Measurements from ENCODE around the gene TEN1.

The TEN1 gene

DNA sequence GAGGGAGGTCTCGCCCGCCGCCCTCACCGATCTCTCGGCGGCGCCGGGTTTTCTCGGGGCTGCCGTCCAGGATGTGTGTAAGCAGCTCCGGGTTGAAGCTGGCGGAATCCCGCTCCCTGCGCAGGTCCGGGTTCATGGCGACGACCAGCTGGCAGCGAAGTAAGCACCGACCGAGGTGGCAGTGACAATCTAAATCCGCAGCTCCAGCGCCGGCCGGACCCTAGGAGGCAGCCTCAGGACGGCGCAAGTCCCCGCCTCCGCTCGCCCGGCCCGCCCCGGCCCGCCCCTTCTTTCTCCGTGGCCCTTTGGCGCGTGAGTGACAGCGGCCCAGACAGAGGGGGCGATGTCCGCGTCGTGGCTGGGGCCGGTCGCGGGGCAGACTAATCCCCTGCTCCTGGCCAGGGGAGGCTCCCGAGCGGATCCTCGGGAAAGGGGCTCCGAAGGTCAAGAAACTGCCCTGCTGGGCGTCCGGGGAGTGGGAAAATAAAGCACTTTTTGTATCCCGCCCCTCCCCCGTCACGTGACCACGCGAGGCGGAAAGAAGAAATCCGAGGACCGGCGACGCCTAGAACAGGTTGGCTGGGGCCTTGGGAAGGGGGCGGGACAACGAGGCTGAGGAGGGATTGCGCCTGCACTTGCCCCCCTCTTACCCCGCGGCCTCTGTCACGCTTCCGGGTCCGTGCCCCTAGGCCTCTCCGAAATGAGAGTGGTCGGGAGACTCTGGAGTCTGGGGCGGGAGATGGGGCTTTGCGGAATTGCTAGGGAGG is at the start of gene TEN1, which contains the start of gene ACOX1:
Gene TEN1, plus strand, starts transcription at position 303 of the 767 bp plus-strand sequence. CDS start 6,953 bp downstream, outside the sequence.
Gene ACOX1, minus strand, starts transcription at position 229 of the 767 bp plus-strand sequence. Its CDS starts 93 bp downstream, at position 136.
- Histone ChIP-seq H3K27ac (peak within 1 kb of the TSS; percentile 90), H3K9ac (ENCODE audit: insufficient read length) (peak within 1 kb of the TSS; percentile 87), H3K4me3 (peak within 1 kb of the TSS; percentile 94)

GRCh38 chr17:75931062-75931461 is 48.0 kb upstream of the TEN1 start:
- Histone ChIP-seq H3K9ac (ENCODE audit: insufficient read length) (no peak overlapping the region), H3K9me3 (ENCODE audit: low read depth, low read length) (no peaks in the 10 kb centered on the region), H3K4me3 (no peak overlapping the region), H3K36me3 (ENCODE audit: insufficient read depth, low read length) (no peaks in the 10 kb centered on the region), H3K27ac (no peak overlapping the region)
- no peak for DNase-seq (ENCODE audit: low read depth, low spot score)
- no peak for TF ChIP-seq EZH2 (IDR thresholded peaks at IDR 0.05)
- no peak for TF ChIP-seq POLR2AphosphoS5 (IDR thresholded peaks at IDR 0.05; ENCODE audit: borderline replicate concordance, low read depth, low read length)
- no peak for TF ChIP-seq FOXP2 (optimal IDR thresholded peaks at IDR 0.05; ENCODE audit: control extremely low read depth, extremely low read length, insufficient read depth)

More for the DNA sequence above, at the start of gene TEN1, which contains the start of gene ACOX1:
- Histone ChIP-seq H3K9me3 (ENCODE audit: low read depth, low read length) (no peaks in the 10 kb centered on the region), H3K36me3 (ENCODE audit: insufficient read depth, low read length) (no peaks in the 10 kb centered on the region)
- DNase-seq (ENCODE audit: low read depth, low spot score) = peak; percentile 65
- peak; percentile 90 for TF ChIP-seq POLR2AphosphoS5 (IDR thresholded peaks at IDR 0.05; ENCODE audit: borderline replicate concordance, low read depth, low read length)
- TF ChIP-seq EZH2 (IDR thresholded peaks at IDR 0.05) = no peak
- no peak for TF ChIP-seq FOXP2 (optimal IDR thresholded peaks at IDR 0.05; ENCODE audit: control extremely low read depth, extremely low read length, insufficient read depth)

GRCh38 chr17:75932852-75933251 is 46.2 kb upstream of the TEN1 start:
- Histone ChIP-seq H3K4me3 (no peak overlapping the region), H3K9me3 (ENCODE audit: low read depth, low read length) (no peaks in the 10 kb centered on the region), H3K27ac (no peak overlapping the region), H3K36me3 (ENCODE audit: insufficient read depth, low read length) (no peaks in the 10 kb centered on the region), H3K9ac (ENCODE audit: insufficient read length) (no peak overlapping the region)
- no peak for TF ChIP-seq FOXP2 (optimal IDR thresholded peaks at IDR 0.05; ENCODE audit: control extremely low read depth, extremely low read length, insufficient read depth)
- TF ChIP-seq POLR2AphosphoS5 (IDR thresholded peaks at IDR 0.05; ENCODE audit: borderline replicate concordance, low read depth, low read length) = no peak
- TF ChIP-seq EZH2 (IDR thresholded peaks at IDR 0.05) = no peak
- DNase-seq (ENCODE audit: low read depth, low spot score) = no peak

DNA sequence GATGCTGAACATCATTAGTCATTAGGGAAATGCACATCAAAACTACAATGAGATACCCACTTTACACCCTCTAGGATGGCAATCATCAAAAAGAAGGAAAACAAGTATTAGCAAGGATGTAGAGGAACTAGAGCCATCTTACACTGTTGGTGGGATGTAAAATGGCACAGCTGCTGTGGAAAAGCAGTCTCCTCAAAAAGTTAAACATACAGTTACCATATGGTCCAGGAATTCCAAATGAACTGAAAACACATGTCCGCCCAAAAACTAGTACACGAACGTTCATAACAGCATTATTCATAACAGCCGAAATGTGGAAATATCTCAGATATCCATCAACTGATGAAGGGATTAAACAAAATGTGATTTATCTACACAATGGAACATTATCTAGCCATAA is 45.2 kb upstream of the TEN1 start:
- H3K9me3 ChIP-seq (ENCODE audit: low read depth, low read length) = no peaks in the 10 kb centered on the region
- no peak overlapping the region for H3K27ac ChIP-seq
- TF ChIP-seq POLR2AphosphoS5 (IDR thresholded peaks at IDR 0.05; ENCODE audit: borderline replicate concordance, low read depth, low read length) (no peak), FOXP2 (optimal IDR thresholded peaks at IDR 0.05; ENCODE audit: control extremely low read depth, extremely low read length, insufficient read depth) (no peak), EZH2 (IDR thresholded peaks at IDR 0.05) (no peak)
- no peak overlapping the region for H3K9ac ChIP-seq (ENCODE audit: insufficient read length)
- DNase-seq (ENCODE audit: low read depth, low spot score) = no peak
- H3K4me3 ChIP-seq = no peak overlapping the region
- H3K36me3 ChIP-seq (ENCODE audit: insufficient read depth, low read length) = no peaks in the 10 kb centered on the region

DNA sequence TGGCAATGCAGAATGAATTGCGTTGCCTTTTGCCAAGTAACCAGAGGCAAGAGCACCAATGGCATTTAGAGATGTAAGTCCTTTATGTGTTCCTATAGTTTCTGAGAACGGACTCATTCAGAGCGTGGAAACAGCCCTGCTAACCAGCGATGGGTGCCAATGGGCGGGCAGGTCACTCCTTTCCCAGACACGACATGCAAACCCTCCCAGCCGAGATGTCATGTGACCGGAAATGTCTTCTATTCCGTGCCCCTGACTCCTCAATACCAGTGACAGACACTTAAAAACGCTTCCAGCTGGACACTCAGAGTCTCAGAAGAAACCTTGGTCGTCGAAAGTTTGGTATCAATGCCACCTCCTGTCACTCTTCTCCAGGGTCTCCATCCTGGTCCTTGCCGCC is 41.4 kb upstream of the TEN1 start:
- H3K9me3 ChIP-seq (ENCODE audit: low read depth, low read length) = no peaks in the 10 kb centered on the region
- TF ChIP-seq FOXP2 (optimal IDR thresholded peaks at IDR 0.05; ENCODE audit: control extremely low read depth, extremely low read length, insufficient read depth) (no peak), EZH2 (IDR thresholded peaks at IDR 0.05) (no peak), POLR2AphosphoS5 (IDR thresholded peaks at IDR 0.05; ENCODE audit: borderline replicate concordance, low read depth, low read length) (no peak)
- no peak overlapping the region for H3K9ac ChIP-seq (ENCODE audit: insufficient read length)
- DNase-seq (ENCODE audit: low read depth, low spot score) = no peak
- no peak overlapping the region for H3K27ac ChIP-seq
- H3K36me3 ChIP-seq (ENCODE audit: insufficient read depth, low read length) = no peaks in the 10 kb centered on the region
- no peak overlapping the region for H3K4me3 ChIP-seq

DNA sequence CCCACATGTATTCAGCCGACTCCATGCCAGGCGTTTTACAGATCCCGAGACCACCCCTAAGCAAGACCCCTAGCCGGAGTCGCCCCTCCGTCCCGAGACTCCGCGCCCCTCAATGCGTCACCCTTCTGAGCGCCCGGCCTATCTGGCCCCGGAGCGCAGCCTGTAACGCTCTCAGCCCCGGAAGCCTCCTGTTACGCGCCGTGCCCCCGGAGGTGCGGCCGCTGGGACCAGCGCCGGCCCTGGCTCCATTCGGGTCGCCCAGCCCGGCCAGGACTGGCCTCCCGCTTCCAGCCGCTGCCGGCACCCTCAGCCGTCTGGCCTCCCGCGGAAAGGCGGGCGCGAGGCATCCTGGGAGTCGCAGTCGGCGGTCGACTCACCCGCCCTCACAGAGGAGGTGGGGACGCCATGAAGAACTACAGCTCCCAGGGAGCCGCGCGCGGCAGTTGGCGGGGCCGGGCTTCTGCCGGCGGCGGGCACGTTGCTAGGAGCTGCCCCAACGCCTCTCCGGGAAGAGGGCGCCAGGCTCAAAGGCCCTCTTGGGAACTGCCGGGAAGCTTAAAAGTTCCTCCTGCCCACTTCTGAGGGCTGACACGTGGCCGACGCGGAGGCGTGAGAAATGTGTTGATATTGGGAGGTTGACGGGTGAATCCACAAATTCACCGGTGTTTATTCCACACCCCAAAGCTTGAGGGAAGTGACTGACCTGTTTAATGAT is 38.2 kb upstream of the TEN1 start, which contains the start of gene FBF1:
Gene FBF1, minus strand, starts transcription at position 316 of the 715 bp plus-strand sequence. CDS start 2,893 bp downstream, outside the sequence.
- peak; percentile 34 for DNase-seq (ENCODE audit: low read depth, low spot score)
- H3K9me3 ChIP-seq (ENCODE audit: low read depth, low read length) = no peaks in the 10 kb centered on the region
- H3K36me3 ChIP-seq (ENCODE audit: insufficient read depth, low read length) = peaks cover 4% of the 10 kb centered on the region
- H3K27ac ChIP-seq = peak within 1 kb of the TSS; percentile 39; the same call in 1 of the 2 replicates
- H3K9ac ChIP-seq (ENCODE audit: insufficient read length) = peak within 1 kb of the TSS; percentile 94
- TF ChIP-seq FOXP2 (optimal IDR thresholded peaks at IDR 0.05; ENCODE audit: control extremely low read depth, extremely low read length, insufficient read depth) (no peak), POLR2AphosphoS5 (IDR thresholded peaks at IDR 0.05; ENCODE audit: borderline replicate concordance, low read depth, low read length) (peak; percentile 96), EZH2 (IDR thresholded peaks at IDR 0.05) (no peak)
- peak within 1 kb of the TSS; percentile 94 for H3K4me3 ChIP-seq

- 0 out of 2 replicates have a peak overlapping the region, but pooled peaks have one; percentile 16 for H3K27ac ChIP-seq
- no peaks in the 10 kb centered on the region for H3K9me3 ChIP-seq (ENCODE audit: low read depth, low read length)
Observed at GRCh38 chr17:75941442-75941819, 37.6 kb upstream of the TEN1 start.

GRCh38 chr17:75942473-75942872 is 36.6 kb upstream of the TEN1 start:
- Histone ChIP-seq H3K4me3 (no peak overlapping the region), H3K9me3 (ENCODE audit: low read depth, low read length) (no peaks in the 10 kb centered on the region), H3K9ac (ENCODE audit: insufficient read length) (no peak overlapping the region), H3K36me3 (ENCODE audit: insufficient read depth, low read length) (peaks cover 13% of the 10 kb centered on the region), H3K27ac (no peak overlapping the region)
- no peak for TF ChIP-seq POLR2AphosphoS5 (IDR thresholded peaks at IDR 0.05; ENCODE audit: borderline replicate concordance, low read depth, low read length)
- no peak for TF ChIP-seq EZH2 (IDR thresholded peaks at IDR 0.05)
- no peak for TF ChIP-seq FOXP2 (optimal IDR thresholded peaks at IDR 0.05; ENCODE audit: control extremely low read depth, extremely low read length, insufficient read depth)
- no peak for DNase-seq (ENCODE audit: low read depth, low spot score)

More at GRCh38 chr17:75941442-75941819, 37.6 kb upstream of the TEN1 start:
- TF ChIP-seq EZH2 (IDR thresholded peaks at IDR 0.05) (no peak), FOXP2 (optimal IDR thresholded peaks at IDR 0.05; ENCODE audit: control extremely low read depth, extremely low read length, insufficient read depth) (no peak), POLR2AphosphoS5 (IDR thresholded peaks at IDR 0.05; ENCODE audit: borderline replicate concordance, low read depth, low read length) (no peak)
- peaks cover 9% of the 10 kb centered on the region for H3K36me3 ChIP-seq (ENCODE audit: insufficient read depth, low read length)
- H3K4me3 ChIP-seq = peak overlapping the region; percentile 94
- peak overlapping the region; percentile 54 for H3K9ac ChIP-seq (ENCODE audit: insufficient read length)
- DNase-seq (ENCODE audit: low read depth, low spot score) = no peak

Data from SK-N-MC (cell line).